ENCODE measurements around the gene PERM1. TPM values are rescaled to one million over a fixed set of nuclear protein-coding genes. Genes with fewer than 3 reads are reported as not detected.

PERM1 gene
- total and polyA plus RNA-seq, 2 of the 13 experiments (the other 11 are each of a cell fraction or from before 2014, with no cell fraction given), result 0.04 to 0.29 TPM

- 0 out of 2 replicates have a peak, but pooled peaks have one; percentile 30 for TF ChIP-seq HNRNPL (IDR thresholded peaks at IDR 0.05; ENCODE audit: low read depth, low read length)
- 0 out of 2 replicates have a peak, but pooled peaks have one; percentile 4 for TF ChIP-seq RBFOX2 (IDR thresholded peaks at IDR 0.05; ENCODE audit: low read depth, low read length)
- no peak for TF ChIP-seq ATF2 (CRISPR knock-in tag; IDR thresholded peaks at IDR 0.05)
- peak; percentile 68 for TF ChIP-seq AGO2 (optimal IDR thresholded peaks at IDR 0.05; ENCODE audit: low read depth, low read length)
- WGBS (ENCODE audit: low lambda C conversion rate), result 100% methylated on average over 21 of the region's 29 CpGs
- H3K79me2 ChIP-seq (ENCODE audit: insufficient read depth, low read length), result no peaks in the 10 kb centered on the region
- in situ Hi-C loops (cut with HindIII; ENCODE audit: extremely low pct_ligation_motif_present, low pct_unique_long_range_greater_than_20kb), result no loop called here
- intact Hi-C loops (cut with micrococcal nuclease; ENCODE audit: unreplicated experiment), result no loop called here
- no peak overlapping the region for H3K27ac ChIP-seq (ENCODE audit: extremely low read length, insufficient read depth, low read length)
- H2AFZ ChIP-seq (ENCODE audit: low read length), result no peak overlapping the region
- no peak for ATAC-seq
- no peak overlapping the region for H3K9ac ChIP-seq (ENCODE audit: insufficient read depth, low read depth, low read length)
- peaks cover 26 to 51% of the 10 kb centered on the region in 2 experiments for H3K36me3 ChIP-seq (replicated peaks in 1 of 2; ENCODE audit: control insufficient read depth in 1 of 2, insufficient read depth in 2 of 2, low read length in 2 of 2)
- H3K9me3 ChIP-seq (ENCODE audit: low read length), result no peaks in the 10 kb centered on the region
- peaks cover 8% of the 10 kb centered on the region; the same call in 1 of the 2 replicates for H4K20me1 ChIP-seq (ENCODE audit: insufficient read depth, low read length)
- peaks cover 5 to 6% of the 10 kb centered on the region in 2 experiments; a peak in 4 of 5 replicates for H3K27me3 ChIP-seq (ENCODE audit: control insufficient read depth in 1 of 2, insufficient read depth in 2 of 2, low read length in 2 of 2)
- no peak overlapping the region for H3K4me2 ChIP-seq (ENCODE audit: low read depth, low read length)
- no peak for DNase-seq (ENCODE audit: low spot score)
- no TSS peak for BruUV-seq (replicated peaks)
- H3K4me3 ChIP-seq (replicated peaks in 1 of 3; ENCODE audit: insufficient read depth in 1 of 3, low read depth in 2 of 3, low read length in 3 of 3), result no peak overlapping the region
- H3K4me1 ChIP-seq (ENCODE audit: insufficient read depth, low read length), result peaks cover 6% of the 10 kb centered on the region
- ChIA-PET POLR2A (no interaction called here), CTCF (ENCODE audit: low intra/inter-chr PET ratio, low total read pairs) (no interaction called here)
- no peak for FAIRE-seq
These were observed 36.0 kb downstream of the PERM1 start for GRCh38 chr1:945688-946556.
